SK-N-SH (cell line): ENCODE results near the gene NCBP3.

Experiments
- CTCF ChIP-seq: fragments of 200-600 bp; sonication (generic); IDR thresholded peaks from 2 replicates; pipeline ENCODE4 v1.6.1; 2017; ENCODE audit warnings: antibody characterized with exemption, mild to moderate bottlenecking, moderate library complexity
- EZH2phosphoT487 ChIP-seq: fragments of 200-600 bp; sonication (generic); IDR thresholded peaks from 2 replicates; pipeline ENCODE4 v1.6.1; 2017; ENCODE audit warnings: low read depth, mixed run types, mild to moderate bottlenecking, antibody characterized with exemption, moderate library complexity, borderline replicate concordance
- FOSL2 ChIP-seq: IDR thresholded peaks from 2 replicates; pipeline ENCODE4 v1.4.0; 2012; ENCODE audit warnings: low read depth, mild to moderate bottlenecking, moderate library complexity, borderline replicate concordance
- GATA2 ChIP-seq: sonication (generic); formaldehyde crosslinking; IDR thresholded peaks from 2 replicates; pipeline ENCODE4 v1.5.0; 2020; ENCODE audit warnings: mild to moderate bottlenecking, missing genetic modification reagents
- SIN3A ChIP-seq: IDR thresholded peaks from 2 replicates; pipeline ENCODE4 v1.6.1; 2012; ENCODE audit warnings: low read depth, mild to moderate bottlenecking, low read length, moderate library complexity, borderline replicate concordance
- SMC3 ChIP-seq: IDR thresholded peaks from 2 replicates; pipeline ENCODE4 v1.6.1; 2012; ENCODE audit warnings: low read depth, low read length, improper control_type of control experiment
- TAF1 ChIP-seq: IDR thresholded peaks from 2 replicates; pipeline ENCODE4 v1.6.1; 2012; ENCODE audit warnings: low read depth, mild to moderate bottlenecking, low read length, moderate library complexity, borderline replicate concordance
- TF ChIP-seq, protein P1 (sequence below): IDR thresholded peaks from 2 replicates; pipeline ENCODE4 v1.4.0; 2012; ENCODE audit warnings: low read depth
- TF ChIP-seq, protein P2 (sequence below): IDR thresholded peaks from 2 replicates; pipeline ENCODE4; 2012
- TF ChIP-seq, protein P3 (sequence below): fragments of 150-350 bp; IDR thresholded peaks from 2 replicates; pipeline ENCODE4 v1.6.1; 2016; ENCODE audit warnings: mild to moderate bottlenecking, low read depth, low read length

DNA sequence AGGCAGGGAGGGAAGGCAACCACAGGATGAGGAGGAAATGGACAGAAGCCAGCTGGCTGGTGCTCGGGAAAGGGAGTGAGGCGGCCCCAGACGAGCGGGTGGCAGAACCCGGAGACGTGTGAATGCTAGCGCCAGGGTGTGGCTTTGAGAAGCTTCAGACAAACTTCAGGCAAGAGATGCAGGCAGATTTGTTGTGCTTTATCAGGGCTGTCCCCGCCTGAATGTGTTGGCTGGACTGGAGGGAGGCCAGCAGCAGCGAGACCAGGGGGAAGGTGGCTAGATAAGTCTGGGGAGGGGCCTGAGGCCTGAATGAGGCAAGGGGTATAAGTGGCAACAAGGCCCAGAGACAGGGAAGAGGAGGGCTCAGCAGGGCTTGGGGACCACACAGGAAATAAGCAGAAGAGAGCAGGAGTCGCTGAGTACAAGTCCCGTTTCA lies 24.8 kb upstream of the NCBP3 start:
- TF ChIP-seq, protein P1, sequence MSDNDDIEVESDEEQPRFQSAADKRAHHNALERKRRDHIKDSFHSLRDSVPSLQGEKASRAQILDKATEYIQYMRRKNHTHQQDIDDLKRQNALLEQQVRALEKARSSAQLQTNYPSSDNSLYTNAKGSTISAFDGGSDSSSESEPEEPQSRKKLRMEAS = no peak
- TF ChIP-seq, protein P2, sequence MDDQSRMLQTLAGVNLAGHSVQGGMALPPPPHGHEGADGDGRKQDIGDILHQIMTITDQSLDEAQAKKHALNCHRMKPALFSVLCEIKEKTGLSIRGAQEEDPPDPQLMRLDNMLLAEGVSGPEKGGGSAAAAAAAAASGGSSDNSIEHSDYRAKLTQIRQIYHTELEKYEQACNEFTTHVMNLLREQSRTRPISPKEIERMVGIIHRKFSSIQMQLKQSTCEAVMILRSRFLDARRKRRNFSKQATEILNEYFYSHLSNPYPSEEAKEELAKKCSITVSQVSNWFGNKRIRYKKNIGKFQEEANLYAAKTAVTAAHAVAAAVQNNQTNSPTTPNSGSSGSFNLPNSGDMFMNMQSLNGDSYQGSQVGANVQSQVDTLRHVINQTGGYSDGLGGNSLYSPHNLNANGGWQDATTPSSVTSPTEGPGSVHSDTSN = no peak
- TF ChIP-seq CTCF (no peak), EZH2phosphoT487 (no peak), SIN3A (no peak), FOSL2 (no peak), GATA2 (CRISPR knock-in tag) (no peak), TAF1 (no peak), SMC3 (no peak)
- TF ChIP-seq, protein P3, sequence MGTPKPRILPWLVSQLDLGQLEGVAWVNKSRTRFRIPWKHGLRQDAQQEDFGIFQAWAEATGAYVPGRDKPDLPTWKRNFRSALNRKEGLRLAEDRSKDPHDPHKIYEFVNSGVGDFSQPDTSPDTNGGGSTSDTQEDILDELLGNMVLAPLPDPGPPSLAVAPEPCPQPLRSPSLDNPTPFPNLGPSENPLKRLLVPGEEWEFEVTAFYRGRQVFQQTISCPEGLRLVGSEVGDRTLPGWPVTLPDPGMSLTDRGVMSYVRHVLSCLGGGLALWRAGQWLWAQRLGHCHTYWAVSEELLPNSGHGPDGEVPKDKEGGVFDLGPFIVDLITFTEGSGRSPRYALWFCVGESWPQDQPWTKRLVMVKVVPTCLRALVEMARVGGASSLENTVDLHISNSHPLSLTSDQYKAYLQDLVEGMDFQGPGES = no peak
